ENCODE results near the gene PDLIM7.

Gene PDLIM7

DNA sequence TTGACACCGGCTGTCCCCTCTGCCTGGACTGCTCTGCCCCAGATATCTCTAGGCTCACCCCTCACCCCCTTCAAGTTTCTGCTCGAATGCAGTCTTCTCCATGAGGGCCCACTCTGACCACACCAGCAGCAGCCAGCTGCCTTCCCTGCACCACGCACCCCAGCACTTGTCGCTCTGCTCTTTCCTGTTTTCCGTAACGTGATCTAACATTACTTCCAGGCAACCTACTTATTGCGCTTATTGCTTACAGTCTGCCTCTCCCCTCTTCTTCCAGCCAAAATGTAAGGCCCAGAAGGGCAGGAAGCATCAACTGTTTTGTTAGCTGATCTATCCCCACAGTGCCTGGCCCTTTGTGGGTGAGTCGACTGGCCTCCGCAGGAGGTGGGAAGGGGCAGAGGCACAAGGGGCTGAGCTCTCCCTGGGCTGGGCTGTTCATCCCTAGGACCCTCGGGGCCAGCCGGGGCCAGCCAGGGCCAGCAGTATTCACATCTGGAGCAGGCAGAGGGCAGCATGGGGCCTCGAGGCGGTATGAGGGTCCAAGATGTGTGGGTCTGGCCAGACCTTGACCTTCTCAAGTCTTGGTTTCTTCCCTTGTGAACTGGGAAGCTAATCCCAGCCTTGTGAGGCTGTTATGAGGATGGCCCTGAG lies 12.4 kb downstream of the PDLIM7 start:
- H3K4me3 ChIP-seq (ENCODE audit: low read depth, low read length): no peak overlapping the region
- peak; percentile 16 for DNase-seq (ENCODE audit: low read depth, low spot score)
- TF ChIP-seq, protein P1, sequence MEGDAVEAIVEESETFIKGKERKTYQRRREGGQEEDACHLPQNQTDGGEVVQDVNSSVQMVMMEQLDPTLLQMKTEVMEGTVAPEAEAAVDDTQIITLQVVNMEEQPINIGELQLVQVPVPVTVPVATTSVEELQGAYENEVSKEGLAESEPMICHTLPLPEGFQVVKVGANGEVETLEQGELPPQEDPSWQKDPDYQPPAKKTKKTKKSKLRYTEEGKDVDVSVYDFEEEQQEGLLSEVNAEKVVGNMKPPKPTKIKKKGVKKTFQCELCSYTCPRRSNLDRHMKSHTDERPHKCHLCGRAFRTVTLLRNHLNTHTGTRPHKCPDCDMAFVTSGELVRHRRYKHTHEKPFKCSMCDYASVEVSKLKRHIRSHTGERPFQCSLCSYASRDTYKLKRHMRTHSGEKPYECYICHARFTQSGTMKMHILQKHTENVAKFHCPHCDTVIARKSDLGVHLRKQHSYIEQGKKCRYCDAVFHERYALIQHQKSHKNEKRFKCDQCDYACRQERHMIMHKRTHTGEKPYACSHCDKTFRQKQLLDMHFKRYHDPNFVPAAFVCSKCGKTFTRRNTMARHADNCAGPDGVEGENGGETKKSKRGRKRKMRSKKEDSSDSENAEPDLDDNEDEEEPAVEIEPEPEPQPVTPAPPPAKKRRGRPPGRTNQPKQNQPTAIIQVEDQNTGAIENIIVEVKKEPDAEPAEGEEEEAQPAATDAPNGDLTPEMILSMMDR (IDR thresholded peaks at IDR 0.05; ENCODE audit: low read depth, low read length): no peak
- in situ Hi-C loops (cut with HindIII; ENCODE audit: low sequenced_read_pairs): no loop called here

GRCh38 chr5:177483994-177484901 lies 13.2 kb downstream of the PDLIM7 start:
- no peak overlapping the region for H3K4me3 ChIP-seq (ENCODE audit: low read depth, low read length)
- in situ Hi-C loops (cut with HindIII; ENCODE audit: low sequenced_read_pairs): no loop called here
- TF ChIP-seq, protein P1 (IDR thresholded peaks at IDR 0.05; ENCODE audit: low read depth, low read length): no peak
- peak; percentile 35 for DNase-seq (ENCODE audit: low read depth, low spot score)

DNA sequence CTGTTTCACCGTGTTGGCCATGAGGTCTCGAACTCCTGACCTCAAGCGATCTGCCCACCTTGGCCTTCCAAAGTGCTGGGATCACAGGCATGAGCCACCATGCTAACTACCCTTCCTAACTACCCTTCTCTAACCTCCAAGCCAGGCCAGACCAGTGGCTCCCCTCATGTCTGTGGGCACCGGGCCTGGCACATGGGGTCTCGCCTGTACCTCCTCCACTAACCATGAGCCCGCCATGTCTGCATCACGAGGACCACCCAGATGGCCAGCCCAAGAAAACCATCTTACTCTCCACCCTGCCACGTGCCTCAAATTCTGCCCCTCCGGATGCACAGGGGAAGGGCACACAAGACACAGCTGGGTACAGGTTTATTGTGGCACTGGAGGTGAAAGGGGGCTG lies 14.4 kb downstream of the PDLIM7 start:
- H3K4me3 ChIP-seq (ENCODE audit: low read depth, low read length): no peak overlapping the region
- TF ChIP-seq, protein P1 (IDR thresholded peaks at IDR 0.05; ENCODE audit: low read depth, low read length): no peak
- no peak for DNase-seq (ENCODE audit: low read depth, low spot score)
- in situ Hi-C loops (cut with HindIII; ENCODE audit: low sequenced_read_pairs): no loop called here

GRCh38 chr5:177482359-177482795 lies 15.0 kb downstream of the PDLIM7 start:
- TF ChIP-seq, protein P1 (IDR thresholded peaks at IDR 0.05; ENCODE audit: low read depth, low read length): no peak
- peak; percentile 18 for DNase-seq (ENCODE audit: low read depth, low spot score)
- in situ Hi-C loops (cut with HindIII; ENCODE audit: low sequenced_read_pairs): no loop called here
- H3K4me3 ChIP-seq (ENCODE audit: low read depth, low read length): no peak overlapping the region

DNA sequence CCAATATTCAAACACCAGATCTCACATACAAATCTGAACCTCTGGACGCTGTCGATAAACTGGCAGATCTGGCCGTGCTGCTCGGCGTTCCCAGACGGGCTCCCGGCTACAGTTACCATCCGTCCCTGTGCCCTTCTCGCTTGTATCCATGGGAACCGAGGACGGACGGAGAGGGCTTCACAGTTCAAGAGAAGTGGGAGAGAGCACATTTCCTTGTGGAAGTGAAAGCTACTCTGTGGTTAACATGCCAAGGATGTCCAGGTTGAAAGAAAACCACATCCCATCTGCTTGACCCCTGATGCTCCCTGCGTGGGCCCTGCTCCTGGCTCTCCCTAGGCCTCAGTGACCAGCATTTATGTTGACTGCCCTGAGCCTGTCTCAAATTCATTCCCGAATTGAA lies 17.6 kb downstream of the PDLIM7 start:
- H3K4me3 ChIP-seq (ENCODE audit: low read depth, low read length): no peak overlapping the region
- TF ChIP-seq, protein P1 (IDR thresholded peaks at IDR 0.05; ENCODE audit: low read depth, low read length): no peak
- DNase-seq (ENCODE audit: low read depth, low spot score): peak; percentile 57
- in situ Hi-C loops (cut with HindIII; ENCODE audit: low sequenced_read_pairs): no loop called here

DNA sequence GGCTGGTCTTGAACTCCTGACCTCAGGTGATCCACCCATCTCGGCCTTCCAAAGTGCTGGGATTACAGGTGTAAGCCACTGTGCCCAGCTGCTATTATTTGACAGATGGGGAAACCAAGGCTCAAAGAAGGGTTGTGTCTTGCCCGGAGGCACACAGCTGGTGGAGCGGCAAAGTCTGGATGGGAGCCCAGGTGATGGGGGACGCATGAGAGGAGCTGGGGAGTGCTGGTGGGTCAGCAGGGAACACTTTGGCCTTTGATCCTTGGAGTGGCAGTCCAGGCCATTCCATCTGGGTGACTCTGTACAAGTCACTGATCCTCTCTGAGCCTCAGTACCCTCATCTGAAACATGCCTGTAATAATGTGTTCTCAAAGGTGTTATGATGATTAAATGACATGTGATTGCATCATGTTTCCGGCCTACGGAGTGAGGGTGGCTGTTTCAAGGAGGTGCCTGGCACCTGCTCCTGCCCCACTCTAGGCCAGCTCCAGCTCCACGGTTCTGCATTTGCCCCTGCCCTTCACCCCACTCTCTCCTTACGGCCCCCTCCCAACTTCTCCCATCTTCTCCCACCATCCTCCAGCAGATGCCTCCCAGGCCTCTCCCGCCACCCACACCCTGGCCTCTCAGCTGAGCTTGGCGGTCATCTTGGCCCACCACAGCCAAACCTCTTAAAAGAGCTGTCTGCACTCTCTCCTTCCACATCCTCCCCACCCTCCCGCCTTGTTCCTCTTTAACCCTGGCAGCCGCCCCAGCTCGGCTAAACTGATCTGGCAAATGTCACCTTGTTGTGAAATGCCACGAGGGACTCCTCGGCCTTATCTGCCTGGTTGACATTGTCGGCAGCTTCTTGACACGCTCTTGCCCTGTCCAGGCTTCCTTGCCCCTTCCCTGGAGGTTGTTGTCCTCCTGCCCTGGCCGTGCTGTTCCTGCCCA lies 18.4 kb downstream of the PDLIM7 start:
- in situ Hi-C loops (cut with HindIII; ENCODE audit: low sequenced_read_pairs): no loop called here
- peak; percentile 39 for DNase-seq (ENCODE audit: low read depth, low spot score)
- TF ChIP-seq, protein P1 (IDR thresholded peaks at IDR 0.05; ENCODE audit: low read depth, low read length): no peak
- H3K4me3 ChIP-seq (ENCODE audit: low read depth, low read length): no peak overlapping the region

Measured in astrocyte of the spinal cord (primary cell).